Measurements from ENCODE around the gene ST6GAL1.
A peak's percentile ranks its signal among the peaks of the same experiment; 100 is the strongest.

The ST6GAL1 gene

GRCh38 chr3:187061748-187062147 is 131.4 kb downstream of the ST6GAL1 start:
- H3K36me3 ChIP-seq (ENCODE audit: low read depth), result no peaks in the 10 kb centered on the region
- ATAC-seq (ENCODE audit: low read depth), result no peak
- H3K9me3 ChIP-seq (ENCODE audit: severe bottlenecking), result no peaks in the 10 kb centered on the region
- TF ChIP-seq CTCF (IDR thresholded peaks at IDR 0.05; ENCODE audit: poor library complexity, severe bottlenecking), result no peak
- no peak for DNase-seq (ENCODE audit: low spot score)
- peaks cover 36% of the 10 kb centered on the region for H3K4me1 ChIP-seq (ENCODE audit: insufficient read depth, poor library complexity, severe bottlenecking)
- no peaks in the 10 kb centered on the region for H3K27me3 ChIP-seq (ENCODE audit: insufficient read depth, poor library complexity, severe bottlenecking)
- no peak overlapping the region for H3K4me3 ChIP-seq (ENCODE audit: severe bottlenecking)
- H3K27ac ChIP-seq (ENCODE audit: poor library complexity, severe bottlenecking), result peak overlapping the region; percentile 92

- H3K36me3 ChIP-seq (ENCODE audit: low read depth), result no peaks in the 10 kb centered on the region
- H3K27ac ChIP-seq (ENCODE audit: poor library complexity, severe bottlenecking), result peak overlapping the region; percentile 92
- H3K4me3 ChIP-seq (ENCODE audit: severe bottlenecking), result no peak overlapping the region
- peaks cover 36% of the 10 kb centered on the region for H3K4me1 ChIP-seq (ENCODE audit: insufficient read depth, poor library complexity, severe bottlenecking)
- no peak for DNase-seq (ENCODE audit: low spot score)
- H3K9me3 ChIP-seq (ENCODE audit: severe bottlenecking), result no peaks in the 10 kb centered on the region
- no peak for TF ChIP-seq CTCF (IDR thresholded peaks at IDR 0.05; ENCODE audit: poor library complexity, severe bottlenecking)
- H3K27me3 ChIP-seq (ENCODE audit: insufficient read depth, poor library complexity, severe bottlenecking), result no peaks in the 10 kb centered on the region
- ATAC-seq (ENCODE audit: low read depth), result peak; percentile 56
Measured at GRCh38 chr3:187062526-187063177, 132.3 kb downstream of the ST6GAL1 start.

- ATAC-seq (ENCODE audit: low read depth), result peak; percentile 55
- no peaks in the 10 kb centered on the region for H3K36me3 ChIP-seq (ENCODE audit: low read depth)
- peaks cover 36% of the 10 kb centered on the region for H3K4me1 ChIP-seq (ENCODE audit: insufficient read depth, poor library complexity, severe bottlenecking)
- H3K4me3 ChIP-seq (ENCODE audit: severe bottlenecking), result no peak overlapping the region
- no peak for DNase-seq (ENCODE audit: low spot score)
- H3K9me3 ChIP-seq (ENCODE audit: severe bottlenecking), result no peaks in the 10 kb centered on the region
- no peaks in the 10 kb centered on the region for H3K27me3 ChIP-seq (ENCODE audit: insufficient read depth, poor library complexity, severe bottlenecking)
- peak; percentile 6 for TF ChIP-seq CTCF (IDR thresholded peaks at IDR 0.05; ENCODE audit: poor library complexity, severe bottlenecking)
- H3K27ac ChIP-seq (ENCODE audit: poor library complexity, severe bottlenecking), result peak overlapping the region; percentile 92
Measured at GRCh38 chr3:187063286-187064121, 133.2 kb downstream of the ST6GAL1 start.

- no peak for TF ChIP-seq CTCF (IDR thresholded peaks at IDR 0.05; ENCODE audit: poor library complexity, severe bottlenecking)
- Histone ChIP-seq H3K4me1 (ENCODE audit: insufficient read depth, poor library complexity, severe bottlenecking) (peaks cover 36% of the 10 kb centered on the region), H3K36me3 (ENCODE audit: low read depth) (no peaks in the 10 kb centered on the region), H3K9me3 (ENCODE audit: severe bottlenecking) (no peaks in the 10 kb centered on the region), H3K27ac (ENCODE audit: poor library complexity, severe bottlenecking) (peak overlapping the region; percentile 92), H3K4me3 (ENCODE audit: severe bottlenecking) (no peak overlapping the region), H3K27me3 (ENCODE audit: insufficient read depth, poor library complexity, severe bottlenecking) (no peaks in the 10 kb centered on the region)
- no peak for DNase-seq (ENCODE audit: low spot score)
- peak; percentile 30; the same call in 2 of the 3 replicates for ATAC-seq (ENCODE audit: low read depth)
Measured at GRCh38 chr3:187064210-187065115, 134.1 kb downstream of the ST6GAL1 start.

Measured in RWPE2 (cell line).